BE2C (cell line): ENCODE results near the gene EEFSEC.
A peak's percentile ranks its signal among the peaks of the same experiment; 100 is the strongest.

ENCODE experiments used
- DNase-seq: peaks from one replicate; pipeline ENCODE4 v3.0.0-alpha.2; 2020
- H3K27me3 ChIP-seq: fragments of 250-450 bp; sonication (Bioruptor Pico); 2 replicates; pipeline ENCODE4 v1.5.1; 2020; ENCODE audit warnings: mild to moderate bottlenecking
- H3K36me3 ChIP-seq: fragments of 250-450 bp; sonication (Bioruptor Pico); 2 replicates; pipeline ENCODE4 v1.5.1; 2020; ENCODE audit warnings: mild to moderate bottlenecking
- H3K4me1 ChIP-seq: fragments of 250-450 bp; sonication (Bioruptor Pico); 2 replicates; pipeline ENCODE4 v1.5.1; 2020
- H3K4me3 ChIP-seq: 2 replicates; pipeline ENCODE4 v1.5.1; 2011; ENCODE audit warnings: low read depth, low read length
- H3K9me3 ChIP-seq: fragments of 250-450 bp; sonication (Bioruptor Pico); 2 replicates; pipeline ENCODE4 v1.5.1; 2020
- TF ChIP-seq, protein P1 (sequence below): IDR thresholded peaks from 2 replicates; pipeline ENCODE4 v1.5.1; 2012; ENCODE audit warnings: mild to moderate bottlenecking, low read depth, low read length

EEFSEC gene

DNA sequence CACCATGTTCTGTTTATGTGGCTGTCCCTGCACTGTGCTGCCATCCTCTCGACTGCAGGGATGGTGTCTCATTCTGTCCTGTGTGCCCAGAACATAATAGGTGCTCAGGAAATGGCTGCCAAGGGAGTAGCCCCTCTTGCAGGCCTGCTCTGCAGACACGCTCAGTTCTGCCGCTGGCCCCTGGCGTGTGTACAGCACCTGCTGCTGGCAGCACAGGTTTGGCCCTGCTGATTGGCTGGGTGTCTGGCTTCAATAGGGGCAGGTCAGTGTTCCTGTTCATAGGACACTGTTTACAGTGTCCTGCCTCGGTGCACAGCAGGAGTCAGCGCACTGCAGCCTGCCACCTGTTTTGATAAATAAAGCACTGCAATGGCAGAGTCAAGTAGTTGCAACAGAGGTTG lies 166.5 kb downstream of the EEFSEC start:
- no peak for DNase-seq
- H3K36me3 ChIP-seq = no peaks in the 10 kb centered on the region

DNA sequence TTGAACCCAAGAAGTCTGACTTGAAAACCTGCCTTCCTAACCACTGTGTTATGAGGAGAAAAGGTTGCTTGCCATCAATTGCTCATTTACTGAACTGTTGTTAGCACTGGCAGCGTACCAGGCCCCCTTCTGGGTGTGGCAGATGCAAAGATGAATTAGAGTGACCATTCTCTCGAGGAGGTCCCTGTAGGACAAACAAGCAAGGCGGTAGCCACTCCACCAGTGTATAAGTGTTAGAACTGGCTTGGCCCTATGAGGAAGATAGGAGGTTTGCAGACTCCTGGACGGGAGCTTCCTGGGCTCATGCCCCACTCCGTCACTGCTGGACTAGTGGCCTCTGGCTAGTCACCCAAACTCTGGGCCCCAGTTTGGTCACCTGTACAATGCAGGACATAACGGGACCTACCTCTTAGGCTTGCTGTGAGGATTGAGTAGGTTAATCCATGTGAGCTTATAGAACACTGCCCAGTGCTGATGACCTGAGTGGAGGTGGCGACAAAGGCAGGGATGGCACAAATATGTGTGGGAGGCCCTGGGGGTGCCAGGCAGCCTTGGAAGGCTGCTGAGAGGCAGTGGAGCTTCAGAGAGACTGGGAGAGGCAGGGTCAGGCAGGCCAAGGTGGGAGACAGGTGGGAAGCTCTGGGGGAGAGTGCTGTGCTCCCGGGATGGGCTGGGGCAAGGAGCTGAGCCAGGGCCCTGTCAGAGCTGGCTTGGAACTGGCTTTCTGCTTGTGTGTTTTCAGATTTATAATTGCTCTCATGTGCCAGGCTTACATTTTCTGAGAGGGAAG lies 167.5 kb downstream of the EEFSEC start:
- peaks cover 48% of the 10 kb centered on the region for H3K4me1 ChIP-seq
- no peaks in the 10 kb centered on the region for H3K9me3 ChIP-seq
- TF ChIP-seq, protein P1, sequence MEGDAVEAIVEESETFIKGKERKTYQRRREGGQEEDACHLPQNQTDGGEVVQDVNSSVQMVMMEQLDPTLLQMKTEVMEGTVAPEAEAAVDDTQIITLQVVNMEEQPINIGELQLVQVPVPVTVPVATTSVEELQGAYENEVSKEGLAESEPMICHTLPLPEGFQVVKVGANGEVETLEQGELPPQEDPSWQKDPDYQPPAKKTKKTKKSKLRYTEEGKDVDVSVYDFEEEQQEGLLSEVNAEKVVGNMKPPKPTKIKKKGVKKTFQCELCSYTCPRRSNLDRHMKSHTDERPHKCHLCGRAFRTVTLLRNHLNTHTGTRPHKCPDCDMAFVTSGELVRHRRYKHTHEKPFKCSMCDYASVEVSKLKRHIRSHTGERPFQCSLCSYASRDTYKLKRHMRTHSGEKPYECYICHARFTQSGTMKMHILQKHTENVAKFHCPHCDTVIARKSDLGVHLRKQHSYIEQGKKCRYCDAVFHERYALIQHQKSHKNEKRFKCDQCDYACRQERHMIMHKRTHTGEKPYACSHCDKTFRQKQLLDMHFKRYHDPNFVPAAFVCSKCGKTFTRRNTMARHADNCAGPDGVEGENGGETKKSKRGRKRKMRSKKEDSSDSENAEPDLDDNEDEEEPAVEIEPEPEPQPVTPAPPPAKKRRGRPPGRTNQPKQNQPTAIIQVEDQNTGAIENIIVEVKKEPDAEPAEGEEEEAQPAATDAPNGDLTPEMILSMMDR = no peak
- DNase-seq = peak; percentile 2
- H3K36me3 ChIP-seq = no peaks in the 10 kb centered on the region
- H3K4me3 ChIP-seq = no peak overlapping the region
- no peaks in the 10 kb centered on the region for H3K27me3 ChIP-seq

More for the DNA sequence above, 166.5 kb downstream of the EEFSEC start:
- no peaks in the 10 kb centered on the region for H3K27me3 ChIP-seq
- TF ChIP-seq, protein P1 = no peak
- H3K9me3 ChIP-seq = no peaks in the 10 kb centered on the region
- peaks cover 52% of the 10 kb centered on the region for H3K4me1 ChIP-seq
- H3K4me3 ChIP-seq = no peak overlapping the region

DNA sequence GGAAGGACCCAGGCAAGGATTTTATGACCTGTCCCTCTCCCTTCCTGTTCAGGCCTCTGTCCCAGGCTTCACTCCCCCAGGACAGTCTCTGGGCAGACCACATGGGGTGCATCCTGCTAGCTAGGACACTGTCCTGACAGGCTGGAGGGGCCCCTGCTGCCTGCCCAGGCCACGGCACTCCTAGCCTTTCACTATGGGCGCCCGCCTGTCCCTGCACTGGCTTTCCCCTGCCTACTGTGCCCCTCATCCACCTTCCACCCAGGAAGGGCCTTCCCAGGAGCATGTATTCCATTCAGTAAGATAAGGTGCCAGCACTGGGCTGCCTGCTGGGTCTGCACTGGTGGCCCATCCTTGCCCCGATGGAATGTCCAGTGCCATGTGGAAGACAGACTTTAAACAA lies 168.1 kb downstream of the EEFSEC start:
- TF ChIP-seq, protein P1 = no peak
- peaks cover 47% of the 10 kb centered on the region for H3K4me1 ChIP-seq
- DNase-seq = no peak
- no peaks in the 10 kb centered on the region for H3K9me3 ChIP-seq
- no peak overlapping the region for H3K4me3 ChIP-seq
- H3K36me3 ChIP-seq = no peaks in the 10 kb centered on the region
- H3K27me3 ChIP-seq = no peaks in the 10 kb centered on the region

DNA sequence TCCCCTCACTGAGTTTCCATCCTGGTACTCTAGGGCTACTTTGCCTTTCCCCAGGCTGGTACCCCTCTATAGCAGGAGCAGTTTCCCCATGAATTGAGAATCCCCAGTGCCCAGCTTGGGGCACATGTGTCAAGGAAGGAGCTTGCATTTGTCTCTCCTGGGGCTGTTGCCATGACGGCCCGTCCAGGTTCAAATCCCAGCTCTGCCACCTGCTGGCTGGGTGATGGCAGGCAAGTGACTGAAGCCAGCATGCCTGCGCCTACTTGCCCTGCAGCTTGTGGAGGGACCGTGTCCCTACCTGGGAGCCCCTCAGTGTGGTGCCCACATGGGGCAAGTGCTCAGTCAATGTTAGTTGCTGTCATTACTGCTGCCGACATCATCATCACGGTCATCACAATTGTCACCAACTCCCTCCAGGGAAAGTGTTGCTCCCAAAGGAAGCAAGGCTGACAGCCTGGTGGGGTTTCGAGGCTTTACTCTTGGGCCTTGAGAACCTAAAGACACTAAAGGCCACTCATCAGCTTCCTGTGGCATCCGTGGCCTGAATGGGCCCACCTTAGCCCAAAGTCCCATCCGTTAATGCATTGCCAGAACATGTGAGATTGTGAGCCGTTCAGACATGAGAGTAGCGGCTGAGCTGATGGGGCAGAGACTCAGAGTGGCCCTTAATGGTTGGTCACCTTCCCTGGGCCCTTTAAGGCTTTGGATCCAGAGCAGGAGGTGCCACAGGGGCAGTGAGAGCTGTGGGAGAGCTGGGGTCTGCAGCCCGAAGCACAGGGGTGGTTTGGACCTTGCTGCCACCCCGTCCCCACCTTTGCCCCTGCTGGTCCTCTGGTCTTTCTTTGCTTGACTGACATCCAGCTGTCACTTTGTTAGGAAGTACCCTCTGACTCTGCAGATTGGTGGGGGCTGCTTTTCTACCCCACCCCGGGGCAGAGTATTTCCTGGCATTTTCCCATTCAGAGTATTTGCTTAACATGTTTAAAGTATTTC lies 169.0 kb downstream of the EEFSEC start:
- peak; percentile 42 for DNase-seq
- TF ChIP-seq, protein P1 = peak; percentile 54
- peaks cover 43% of the 10 kb centered on the region for H3K4me1 ChIP-seq

DNA sequence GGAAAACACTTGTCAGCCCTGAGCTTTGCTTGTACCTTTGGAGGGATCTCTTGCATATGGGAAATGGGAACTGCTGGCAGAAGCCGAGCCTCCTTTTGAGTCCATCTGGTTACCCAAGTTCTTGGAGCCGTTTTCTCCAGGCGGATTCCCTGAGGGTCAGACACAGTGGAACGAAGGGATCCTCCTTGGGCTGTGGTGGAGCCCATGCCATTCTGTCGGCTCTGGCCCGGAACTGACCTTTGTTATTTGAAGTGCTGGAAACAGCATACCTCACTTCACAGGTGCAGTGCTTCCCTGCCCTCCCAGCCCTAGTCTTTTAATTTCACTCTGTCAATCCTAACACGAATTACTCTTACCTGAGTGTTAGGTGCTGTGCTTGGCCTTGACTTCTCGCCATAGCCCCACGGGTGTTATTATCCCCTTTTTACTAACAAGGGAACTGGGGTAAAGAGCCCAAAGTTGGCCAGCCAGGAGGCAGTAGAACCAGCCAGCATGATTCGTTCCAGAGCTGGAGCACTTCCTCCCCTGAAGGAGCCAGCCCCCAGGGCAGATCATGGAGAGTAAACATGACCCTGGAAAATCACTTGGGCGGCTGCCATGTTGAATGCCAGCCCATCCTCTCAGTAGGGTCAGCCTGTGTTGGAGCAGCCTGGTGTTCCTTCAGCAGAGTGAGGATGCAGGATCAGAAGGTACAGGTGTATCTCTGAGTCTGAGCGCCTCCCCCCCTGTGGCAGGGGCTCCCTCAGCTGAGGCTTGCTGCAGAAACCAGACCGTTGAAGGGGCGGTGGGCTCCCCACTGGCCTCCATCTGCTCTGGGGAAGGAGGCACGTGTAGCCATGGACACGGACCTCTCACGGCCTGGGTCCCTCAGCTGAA lies 170.2 kb downstream of the EEFSEC start:
- DNase-seq = no peak
- H3K36me3 ChIP-seq = no peaks in the 10 kb centered on the region
- H3K4me1 ChIP-seq = peaks cover 32% of the 10 kb centered on the region
- no peaks in the 10 kb centered on the region for H3K27me3 ChIP-seq
- TF ChIP-seq, protein P1 = no peak
- H3K9me3 ChIP-seq = no peaks in the 10 kb centered on the region
- no peak overlapping the region for H3K4me3 ChIP-seq

More for the DNA sequence above, 169.0 kb downstream of the EEFSEC start:
- Histone ChIP-seq H3K27me3 (no peaks in the 10 kb centered on the region), H3K9me3 (no peaks in the 10 kb centered on the region), H3K4me3 (no peak overlapping the region), H3K36me3 (no peaks in the 10 kb centered on the region)
